ENCODE data around the gene SUSD1.

The SUSD1 gene

GRCh38 chr9:112044186-112044585, 130.9 kb downstream of the SUSD1 start:
- Histone ChIP-seq H3K36me3 (ENCODE audit: control insufficient read depth in 1 of 2, insufficient read depth in 2 of 2, low read length in 2 of 2) (peaks cover 0 to 5% of the 10 kb centered on the region in 2 donors), H3K27me3 (ENCODE audit: low read depth, low read length) (no peaks in the 10 kb centered on the region), H3K4me3 (ENCODE audit: low read depth in 1 of 2, low read length in 2 of 2) (no peak overlapping the region), H3K4me1 (ENCODE audit: control insufficient read depth in 1 of 2, insufficient read depth in 2 of 2, low read length in 2 of 2) (peaks cover under 1 to 7% of the 10 kb centered on the region in 2 donors), H3K27ac (ENCODE audit: low read length) (no peak overlapping the region), H3K9me3 (ENCODE audit: control insufficient read depth in 1 of 2, low read length in 2 of 2) (no peaks in the 10 kb centered on the region)

- no peaks in the 10 kb centered on the region for H3K9me3 ChIP-seq (ENCODE audit: control insufficient read depth in 1 of 2, low read length in 2 of 2)
- peaks cover 0 to 5% of the 10 kb centered on the region in 2 donors for H3K36me3 ChIP-seq (ENCODE audit: control insufficient read depth in 1 of 2, insufficient read depth in 2 of 2, low read length in 2 of 2)
- H3K27me3 ChIP-seq (ENCODE audit: low read depth, low read length) = no peaks in the 10 kb centered on the region
- no peak overlapping the region for H3K27ac ChIP-seq (ENCODE audit: low read length)
- H3K4me3 ChIP-seq (ENCODE audit: low read depth in 1 of 2, low read length in 2 of 2) = no peak overlapping the region
- no peaks in the 10 kb centered on the region for H3K4me1 ChIP-seq (ENCODE audit: control insufficient read depth in 1 of 2, insufficient read depth in 2 of 2, low read length in 2 of 2)
Measured at GRCh38 chr9:112043423-112043822, 131.7 kb downstream of the SUSD1 start.

- H3K27ac ChIP-seq (ENCODE audit: low read length) = no peak overlapping the region
- no peaks in the 10 kb centered on the region for H3K4me1 ChIP-seq (ENCODE audit: control insufficient read depth in 1 of 2, insufficient read depth in 2 of 2, low read length in 2 of 2)
- H3K4me3 ChIP-seq (ENCODE audit: low read depth in 1 of 2, low read length in 2 of 2) = no peak overlapping the region
- H3K9me3 ChIP-seq (ENCODE audit: control insufficient read depth in 1 of 2, low read length in 2 of 2) = no peaks in the 10 kb centered on the region
- peaks cover 0 to 5% of the 10 kb centered on the region in 2 donors for H3K36me3 ChIP-seq (ENCODE audit: control insufficient read depth in 1 of 2, insufficient read depth in 2 of 2, low read length in 2 of 2)
- no peaks in the 10 kb centered on the region for H3K27me3 ChIP-seq (ENCODE audit: low read depth, low read length)
Measured at GRCh38 chr9:112042769-112043168, 132.3 kb downstream of the SUSD1 start.

- H3K4me1 ChIP-seq (ENCODE audit: control insufficient read depth in 1 of 2, insufficient read depth in 2 of 2, low read length in 2 of 2) = no peaks in the 10 kb centered on the region
- no peak overlapping the region for H3K4me3 ChIP-seq (ENCODE audit: low read depth in 1 of 2, low read length in 2 of 2)
- H3K36me3 ChIP-seq (ENCODE audit: control insufficient read depth in 1 of 2, insufficient read depth in 2 of 2, low read length in 2 of 2) = peaks cover 0 to 5% of the 10 kb centered on the region in 2 donors
- no peak overlapping the region for H3K27ac ChIP-seq (ENCODE audit: low read length)
- no peaks in the 10 kb centered on the region for H3K9me3 ChIP-seq (ENCODE audit: control insufficient read depth in 1 of 2, low read length in 2 of 2)
- H3K27me3 ChIP-seq (ENCODE audit: low read depth, low read length) = no peaks in the 10 kb centered on the region
Measured at GRCh38 chr9:112042244-112042638, 132.9 kb downstream of the SUSD1 start.

- no peak overlapping the region for H3K27ac ChIP-seq (ENCODE audit: low read length)
- no peak overlapping the region for H3K4me3 ChIP-seq (ENCODE audit: low read depth in 1 of 2, low read length in 2 of 2)
- H3K27me3 ChIP-seq (ENCODE audit: low read depth, low read length) = no peaks in the 10 kb centered on the region
- H3K4me1 ChIP-seq (ENCODE audit: control insufficient read depth in 1 of 2, insufficient read depth in 2 of 2, low read length in 2 of 2) = no peaks in the 10 kb centered on the region
- H3K36me3 ChIP-seq (ENCODE audit: control insufficient read depth in 1 of 2, insufficient read depth in 2 of 2, low read length in 2 of 2) = peaks cover 0 to 5% of the 10 kb centered on the region in 2 donors
- H3K9me3 ChIP-seq (ENCODE audit: control insufficient read depth in 1 of 2, low read length in 2 of 2) = no peaks in the 10 kb centered on the region
Measured at GRCh38 chr9:112041536-112042243, 133.4 kb downstream of the SUSD1 start.

- Histone ChIP-seq H3K4me3 (ENCODE audit: low read depth in 1 of 2, low read length in 2 of 2) (no peak overlapping the region), H3K9me3 (ENCODE audit: control insufficient read depth in 1 of 2, low read length in 2 of 2) (no peaks in the 10 kb centered on the region), H3K27ac (ENCODE audit: low read length) (no peak overlapping the region), H3K36me3 (ENCODE audit: control insufficient read depth in 1 of 2, insufficient read depth in 2 of 2, low read length in 2 of 2) (peaks cover 0 to 5% of the 10 kb centered on the region in 2 donors), H3K27me3 (ENCODE audit: low read depth, low read length) (no peaks in the 10 kb centered on the region), H3K4me1 (ENCODE audit: control insufficient read depth in 1 of 2, insufficient read depth in 2 of 2, low read length in 2 of 2) (no peaks in the 10 kb centered on the region)
Measured at GRCh38 chr9:112041199-112041535, 133.9 kb downstream of the SUSD1 start.

GRCh38 chr9:112038017-112038408, 137.1 kb downstream of the SUSD1 start:
- no peaks in the 10 kb centered on the region for H3K4me1 ChIP-seq (ENCODE audit: control insufficient read depth in 1 of 2, insufficient read depth in 2 of 2, low read length in 2 of 2)
- H3K27me3 ChIP-seq (ENCODE audit: low read depth, low read length) = no peaks in the 10 kb centered on the region
- no peak overlapping the region for H3K4me3 ChIP-seq (ENCODE audit: low read depth in 1 of 2, low read length in 2 of 2)
- H3K36me3 ChIP-seq (ENCODE audit: control insufficient read depth in 1 of 2, insufficient read depth in 2 of 2, low read length in 2 of 2) = peaks cover 0 to 5% of the 10 kb centered on the region in 2 donors
- H3K27ac ChIP-seq (ENCODE audit: low read length) = no peak overlapping the region
- H3K9me3 ChIP-seq (ENCODE audit: control insufficient read depth in 1 of 2, low read length in 2 of 2) = no peaks in the 10 kb centered on the region

- Histone ChIP-seq H3K4me1 (ENCODE audit: control insufficient read depth in 1 of 2, insufficient read depth in 2 of 2, low read length in 2 of 2) (no peaks in the 10 kb centered on the region), H3K36me3 (ENCODE audit: control insufficient read depth in 1 of 2, insufficient read depth in 2 of 2, low read length in 2 of 2) (peaks cover 0 to 5% of the 10 kb centered on the region in 2 donors)
Measured at GRCh38 chr9:112037281-112038016, 137.6 kb downstream of the SUSD1 start.

GRCh38 chr9:112035166-112035826, 139.8 kb downstream of the SUSD1 start:
- H3K9me3 ChIP-seq (ENCODE audit: control insufficient read depth in 1 of 2, low read length in 2 of 2) = no peaks in the 10 kb centered on the region
- no peaks in the 10 kb centered on the region for H3K4me1 ChIP-seq (ENCODE audit: control insufficient read depth in 1 of 2, insufficient read depth in 2 of 2, low read length in 2 of 2)
- H3K27me3 ChIP-seq (ENCODE audit: low read depth, low read length) = no peaks in the 10 kb centered on the region
- peaks cover 0 to 5% of the 10 kb centered on the region in 2 donors for H3K36me3 ChIP-seq (ENCODE audit: control insufficient read depth in 1 of 2, insufficient read depth in 2 of 2, low read length in 2 of 2)
- no peak overlapping the region for H3K4me3 ChIP-seq (ENCODE audit: low read depth in 1 of 2, low read length in 2 of 2)
- no peak overlapping the region for H3K27ac ChIP-seq (ENCODE audit: low read length)

More at GRCh38 chr9:112037281-112038016, 137.6 kb downstream of the SUSD1 start:
- Histone ChIP-seq H3K4me3 (ENCODE audit: low read depth in 1 of 2, low read length in 2 of 2) (no peak overlapping the region), H3K27me3 (ENCODE audit: low read depth, low read length) (no peaks in the 10 kb centered on the region), H3K9me3 (ENCODE audit: control insufficient read depth in 1 of 2, low read length in 2 of 2) (no peaks in the 10 kb centered on the region), H3K27ac (ENCODE audit: low read length) (no peak overlapping the region)

- no peaks in the 10 kb centered on the region for H3K4me1 ChIP-seq (ENCODE audit: control insufficient read depth in 1 of 2, insufficient read depth in 2 of 2, low read length in 2 of 2)
- no peak overlapping the region for H3K4me3 ChIP-seq (ENCODE audit: low read depth in 1 of 2, low read length in 2 of 2)
- H3K9me3 ChIP-seq (ENCODE audit: control insufficient read depth in 1 of 2, low read length in 2 of 2) = no peaks in the 10 kb centered on the region
- H3K27me3 ChIP-seq (ENCODE audit: low read depth, low read length) = no peaks in the 10 kb centered on the region
- no peak overlapping the region for H3K27ac ChIP-seq (ENCODE audit: low read length)
- H3K36me3 ChIP-seq (ENCODE audit: control insufficient read depth in 1 of 2, insufficient read depth in 2 of 2, low read length in 2 of 2) = no peaks in the 10 kb centered on the region
Measured at GRCh38 chr9:112034216-112034611, 140.9 kb downstream of the SUSD1 start.
